UCSD-AML1 (cell line): Measurements from ENCODE around the gene CDAN1.
"Not testable (repeated sequence)": the region's sequence is repeated elsewhere in the genome, so short reads cannot be mapped to it uniquely, and the experiment has no call there.

ENCODE experiments used
- DNase-seq: peaks from one replicate; lab custom pipeline; 2025; ENCODE audit not compliant: unreplicated experiment; lab: John Stamatoyannopoulos, UW

CDAN1 gene

DNA sequence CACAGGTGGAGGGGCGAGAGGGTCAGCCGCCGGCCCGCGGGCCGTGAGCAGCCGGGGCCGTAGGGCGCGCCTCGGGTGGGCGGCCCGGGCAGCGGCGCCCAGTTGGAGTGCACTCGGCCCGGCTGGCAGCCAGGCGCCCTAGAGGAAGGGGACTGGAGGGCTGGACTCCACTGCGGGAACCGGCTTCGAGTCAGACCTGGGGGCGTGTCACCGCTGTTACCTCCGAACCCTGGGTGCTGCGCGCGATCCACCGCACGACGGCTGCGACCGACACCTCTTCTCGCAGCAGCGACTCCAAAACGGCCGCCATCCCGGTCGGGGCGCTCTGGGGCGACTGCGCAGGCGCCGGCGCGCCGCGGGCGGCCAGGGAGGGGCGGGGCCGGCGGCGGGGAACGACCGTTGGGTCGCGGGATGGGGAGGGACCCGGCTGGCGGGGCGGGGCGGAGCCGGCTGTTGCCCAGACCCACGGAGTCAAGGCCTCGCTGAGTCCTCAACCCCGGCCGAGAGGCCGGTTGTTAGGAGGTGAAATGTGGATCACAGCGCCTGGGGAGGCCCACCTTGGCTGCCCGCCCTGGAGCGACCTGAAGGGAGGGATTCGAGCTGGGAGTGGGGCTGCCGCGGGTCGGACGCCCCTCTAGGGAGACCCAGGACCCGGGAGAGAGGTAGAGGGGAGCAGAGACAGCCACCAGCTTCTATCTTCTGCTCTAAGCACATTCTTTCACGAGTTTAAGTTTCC lies at the start of gene CDAN1:
CDAN1 (minus strand) TSS at position 336 of the 736 bp plus-strand sequence; CDS start at position 310, 26 bp downstream.
- DNase-seq = peak; percentile 91

- DNase-seq = no peak
Observed at GRCh38 chr15:42785569-42785968, 48.6 kb upstream of the CDAN1 start.

DNA sequence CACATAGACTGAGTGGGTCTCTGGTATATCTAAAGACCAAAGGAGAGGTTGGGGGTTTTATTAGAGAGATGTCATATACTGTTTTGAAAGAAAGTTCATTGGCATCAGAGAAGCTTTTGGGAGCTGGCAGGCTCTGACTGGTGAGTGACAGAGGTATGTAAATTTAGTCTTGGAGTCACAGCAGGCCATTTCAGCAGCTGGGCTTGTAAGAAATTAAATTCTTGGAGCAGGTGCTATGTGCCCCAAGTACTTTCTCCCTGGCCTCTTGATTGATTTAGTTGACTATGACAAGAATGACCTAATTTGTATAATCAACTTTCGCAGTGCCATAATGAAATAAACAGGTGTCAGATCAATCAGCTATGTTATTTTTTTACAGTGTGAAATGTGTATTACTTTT lies 47.8 kb upstream of the CDAN1 start:
- no peak for DNase-seq

- no peak for DNase-seq
Observed at GRCh38 chr15:42782716-42783115, 45.8 kb upstream of the CDAN1 start.

- no peak for DNase-seq
Observed at GRCh38 chr15:42775416-42775815, 38.5 kb upstream of the CDAN1 start.

DNA sequence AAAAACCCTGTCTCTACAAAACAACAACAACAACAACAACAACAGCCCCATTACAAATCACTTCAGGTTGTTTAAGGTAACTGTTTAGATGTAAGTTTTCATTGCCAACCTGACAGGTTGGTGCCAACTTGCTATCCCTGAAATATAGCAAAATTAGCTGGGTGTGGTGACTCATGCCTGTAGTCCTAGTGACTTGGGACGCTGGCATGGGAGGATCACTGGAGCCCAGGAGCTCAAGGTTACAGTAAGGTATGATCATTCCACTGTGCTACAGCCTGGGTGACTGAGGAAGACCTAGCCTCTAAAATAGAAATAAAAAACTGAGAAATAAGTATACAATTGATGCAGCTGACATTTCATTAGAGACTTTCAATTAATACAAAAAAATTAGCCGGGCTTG lies 36.0 kb upstream of the CDAN1 start:
- DNase-seq = no peak

DNA sequence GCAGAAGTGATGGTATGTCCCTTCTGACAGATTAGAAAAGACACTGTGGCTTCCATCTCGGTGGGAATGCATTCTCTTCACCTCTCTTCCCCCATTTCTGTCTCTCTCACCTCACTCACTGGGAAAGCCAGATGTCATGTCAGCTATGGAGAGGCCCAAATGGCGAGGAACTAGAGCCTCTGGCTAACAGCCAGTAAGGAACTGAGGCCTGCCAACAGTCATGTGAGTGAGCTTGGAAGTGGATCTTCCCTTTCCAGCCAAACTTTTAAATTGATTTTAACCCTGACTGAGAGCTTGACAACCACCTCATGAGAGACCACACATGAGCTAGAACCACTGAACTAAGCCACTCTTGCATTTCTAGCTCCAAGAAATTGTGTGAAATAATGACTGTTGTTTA lies 35.2 kb upstream of the CDAN1 start:
- no peak for DNase-seq

DNA sequence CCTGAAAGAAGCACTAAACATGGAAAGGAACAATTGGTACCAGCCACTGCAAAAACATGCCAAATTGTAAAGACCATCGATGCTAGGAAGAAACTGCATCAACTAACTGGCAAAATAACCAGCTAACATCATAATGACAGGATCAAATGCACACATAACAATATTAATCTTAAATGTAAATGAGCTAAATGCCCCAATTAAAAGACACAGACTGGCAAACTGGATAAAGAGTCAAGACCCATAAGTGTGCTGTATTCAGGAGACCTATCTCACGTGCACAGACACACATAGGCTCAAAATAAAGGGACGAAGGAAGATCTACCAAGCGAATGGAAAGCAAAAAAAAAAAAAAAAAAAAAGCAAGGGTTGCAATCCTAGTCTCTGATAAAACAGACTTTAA lies 29.2 kb upstream of the CDAN1 start:
- not testable (repeated sequence) for DNase-seq

DNA sequence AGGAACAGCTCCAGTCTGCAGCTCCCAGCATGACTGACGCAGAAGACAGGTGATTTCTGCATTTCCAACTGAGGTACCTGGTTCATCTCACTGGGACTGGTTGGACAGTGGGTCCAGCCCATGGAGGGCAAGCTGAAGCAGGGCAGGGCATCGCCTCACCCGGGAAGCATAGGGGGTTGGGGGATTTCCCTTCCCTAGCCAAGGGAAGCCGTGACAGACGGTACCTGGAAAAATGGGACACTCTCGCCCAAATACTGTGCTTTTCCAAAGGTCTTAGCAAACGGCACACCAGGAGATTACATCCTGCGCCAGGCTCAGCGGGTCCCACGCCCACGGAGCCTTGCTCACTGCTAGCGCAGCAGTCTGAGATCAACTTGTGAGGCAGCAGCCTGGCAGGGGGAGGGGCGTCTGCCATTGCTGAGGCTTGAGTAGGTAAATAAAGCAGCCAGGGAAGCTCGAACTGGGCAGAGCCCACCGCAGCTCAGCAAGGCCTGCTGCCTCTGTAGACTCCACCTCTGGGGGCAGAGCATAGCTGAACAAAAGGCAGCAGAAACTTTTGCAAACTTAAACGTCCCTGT lies 27.3 kb upstream of the CDAN1 start:
- DNase-seq = not testable (repeated sequence)

DNA sequence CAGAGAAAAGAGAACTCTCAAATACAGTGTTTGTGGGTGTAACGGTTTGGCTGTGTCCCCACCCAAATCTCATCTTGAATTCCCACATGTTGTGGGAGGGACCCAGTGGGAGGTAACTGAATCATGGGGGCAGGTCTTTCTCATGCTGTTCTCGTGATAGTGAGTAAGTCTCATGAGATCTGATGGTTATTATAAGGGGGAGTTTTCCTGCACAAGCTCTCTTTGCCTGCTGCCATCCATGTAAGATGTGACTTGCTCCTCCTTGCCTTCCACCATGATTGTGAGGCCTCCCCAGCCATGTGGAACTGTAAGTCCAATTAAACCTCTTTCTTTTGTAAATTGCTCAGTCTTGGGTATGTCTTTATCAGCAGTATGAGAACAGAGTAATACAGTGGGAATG lies 24.9 kb upstream of the CDAN1 start:
- DNase-seq = not testable (repeated sequence)

- no peak for DNase-seq
Observed at GRCh38 chr15:42760759-42761158, 23.8 kb upstream of the CDAN1 start.

- DNase-seq = no peak
Observed at GRCh38 chr15:42759093-42759492, 22.2 kb upstream of the CDAN1 start.

GRCh38 chr15:42750306-42750705 lies 13.4 kb upstream of the CDAN1 start:
- DNase-seq = no peak

GRCh38 chr15:42749266-42749665 lies 12.3 kb upstream of the CDAN1 start:
- no peak for DNase-seq

DNA sequence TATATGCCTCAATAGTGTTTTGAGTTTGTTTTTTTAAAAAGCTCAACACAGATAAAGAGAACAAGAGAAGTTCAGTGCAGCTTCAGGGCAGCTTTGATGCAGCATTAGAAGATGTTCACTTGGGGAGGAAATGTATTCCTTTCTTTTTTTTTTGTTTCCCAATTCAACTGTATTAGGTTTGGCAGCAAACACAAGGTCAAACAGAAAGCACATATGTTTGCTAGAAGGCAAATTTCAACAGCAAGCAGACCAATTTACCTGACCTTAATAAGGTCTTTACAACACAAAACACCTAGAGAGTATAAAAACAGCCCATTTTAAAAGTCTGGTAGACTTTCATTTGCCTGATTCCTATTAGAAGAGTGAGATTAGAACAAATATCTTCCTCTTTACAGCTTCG lies 7.3 kb upstream of the CDAN1 start:
- DNase-seq = no peak

- DNase-seq = no peak
Observed at GRCh38 chr15:42742149-42742548, 5.2 kb upstream of the CDAN1 start.

DNA sequence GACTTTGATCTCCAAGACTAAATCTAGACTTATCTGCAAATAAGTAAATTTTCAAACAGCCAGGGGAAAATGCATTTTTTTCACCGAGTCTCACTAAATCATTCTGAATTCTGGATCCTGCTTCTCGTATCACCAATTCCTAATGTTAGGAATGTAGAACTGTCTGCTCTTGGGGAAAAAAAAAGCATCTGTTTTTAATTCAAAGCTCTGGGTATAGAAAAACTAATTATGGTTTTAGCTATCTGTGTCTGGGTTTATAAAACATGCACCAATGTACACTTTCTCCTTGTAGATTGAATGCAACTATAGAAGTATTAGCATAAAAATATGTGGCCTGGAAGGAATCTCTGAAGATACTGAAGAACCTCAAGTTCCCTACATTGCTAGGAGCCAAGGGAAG lies 4.8 kb upstream of the CDAN1 start:
- no peak for DNase-seq

DNA sequence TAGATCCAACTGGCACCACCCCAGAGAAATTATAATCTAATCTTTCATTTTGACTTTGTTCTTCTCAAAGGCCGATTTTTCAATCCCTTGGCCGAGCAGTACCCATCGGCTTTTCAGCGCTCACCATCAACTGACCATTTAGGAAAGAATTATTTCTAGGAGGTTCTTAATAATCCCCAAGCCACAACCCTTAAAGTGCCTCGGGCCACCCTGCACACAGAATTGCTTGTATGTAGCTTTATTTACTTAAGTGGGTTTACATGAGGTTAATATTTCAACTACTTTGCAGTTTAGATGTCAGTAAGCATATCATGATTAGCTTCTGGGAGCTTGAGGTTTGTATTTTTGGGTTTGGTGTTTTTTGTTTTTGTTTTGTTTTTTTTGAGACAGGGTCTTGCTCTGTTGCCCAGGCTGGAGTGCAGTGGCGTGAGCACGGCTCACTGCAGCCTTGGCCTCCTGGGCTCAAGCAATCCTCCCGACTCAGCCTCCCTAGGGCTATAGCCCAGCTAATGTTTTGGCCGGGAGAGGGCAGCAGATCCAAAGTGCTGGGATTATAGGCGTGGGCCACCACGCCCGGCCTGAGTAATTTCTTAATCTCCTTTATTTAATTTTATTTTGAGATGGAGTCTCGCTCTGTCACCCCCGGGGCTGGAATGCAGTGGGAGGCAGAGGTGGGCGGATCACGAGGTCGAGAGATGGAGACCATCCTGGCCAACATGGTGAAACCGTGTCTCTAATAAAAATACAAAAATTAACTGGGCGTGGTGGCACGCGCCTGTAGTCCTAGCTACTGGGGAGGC lies 801 bp upstream of the CDAN1 start:
- DNase-seq = no peak

DNA sequence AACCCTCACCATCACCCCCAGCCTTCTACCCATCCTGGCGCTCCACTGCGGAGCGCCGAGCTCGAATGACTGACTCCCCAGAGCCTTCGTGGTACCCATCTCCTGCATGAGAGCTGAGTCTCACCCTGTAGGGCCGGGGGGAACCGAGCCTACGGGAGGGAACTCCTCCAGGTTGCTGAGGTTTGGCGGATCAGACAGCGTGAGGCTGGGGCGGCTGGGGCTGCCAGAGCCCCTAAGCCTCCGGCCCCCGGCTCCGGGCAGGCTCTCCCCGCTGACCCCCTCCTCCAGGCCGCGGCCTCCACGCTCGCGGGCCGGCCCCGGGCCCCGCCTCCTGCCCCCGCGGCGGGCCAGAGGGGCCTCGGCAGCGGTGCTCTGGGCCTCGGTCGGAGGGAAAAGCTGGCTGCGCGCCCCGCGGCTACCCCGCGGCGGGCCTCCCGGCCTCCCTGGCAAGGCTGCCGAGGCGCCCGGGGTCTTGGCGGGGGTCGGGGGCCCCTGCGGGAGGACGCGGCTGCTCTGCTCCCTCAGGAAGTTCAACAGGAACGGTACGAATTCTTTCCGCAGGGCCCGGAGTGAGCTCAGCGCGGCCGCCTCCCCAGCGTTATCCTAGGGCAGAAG lies 643 bp downstream of the CDAN1 start:
- DNase-seq = peak; percentile 41

- DNase-seq = no peak
Observed at GRCh38 chr15:42735382-42736165, 1.4 kb downstream of the CDAN1 start.
